A549 (cell line): Measurements from ENCODE around the gene ACVR1B. TPM values are rescaled to one million over a fixed set of nuclear protein-coding genes. Genes with fewer than 3 reads are reported as not detected.

Source experiments
- ATAC-seq, 2 experiments: fragments of 200-7000 bp in 1 of 2; fragments of >200 bp in 1 of 2; cut with Nextera tagmentation in 1 of 2; cut with Tn5 transposase in 1 of 2; 3 replicates each; pipeline versions ENCODE4 v1.8.0 to v1.9.1; 2018 to 2020; ENCODE audit warnings: mild to moderate bottlenecking in 1 of 2, moderate library complexity in 1 of 2
- CTCF ChIA-PET: fragments of 300-600 bp; sonication (Branson Sonifier 250); formaldehyde crosslinking; extraction: SDS; loops from one replicate; lab custom pipeline; 2021; ENCODE audit warnings: antibody characterized with exemption, inconsistent platforms; lab: Yijun Ruan, JAX
- POLR2A ChIA-PET: fragments of 350-600 bp; formaldehyde crosslinking; extraction: SDS; loops from one replicate; lab custom pipeline; 2021; ENCODE audit warnings: antibody characterized with exemption, inconsistent platforms; lab: Yijun Ruan, JAX
- DNase-seq, 2 experiments: peaks; one replicate each; pipeline versions ENCODE4 v3.0.0 to v3.0.0-alpha.2; 2011 to 2016; ENCODE audit warnings: low read depth in 1 of 2, low spot score in 1 of 2
- FAIRE-seq: peaks from 2 replicates; lab custom pipeline; 2011; peaks lifted over from hg19 to GRCh38; lab: Jason Lieb, UNC
- H3K27ac ChIP-seq, 2 experiments: fragments of >200 bp; sonication (Bioruptor Twin); formaldehyde crosslinking; 3 replicates each; pipeline ENCODE4 v1.5.1; 2016 to 2017
- H3K4me1 ChIP-seq: fragments of >200 bp; sonication (Bioruptor Twin); formaldehyde crosslinking; 3 replicates; pipeline ENCODE4 v1.6.1; 2016
- H3K4me2 ChIP-seq: fragments of >200 bp; sonication (Bioruptor Twin); formaldehyde crosslinking; 3 replicates; pipeline ENCODE4 v1.6.1; 2016
- H3K4me3 ChIP-seq: fragments of >200 bp; sonication (Bioruptor Twin); formaldehyde crosslinking; 3 replicates; pipeline ENCODE4 v1.5.1; 2016
- H3K9me3 ChIP-seq: fragments of >200 bp; sonication (Bioruptor Twin); formaldehyde crosslinking; 3 replicates; pipeline ENCODE4 v1.6.1; 2016
- ATOH8 ChIP-seq: fragments of 250-450 bp; sonication (Bioruptor Pico); IDR thresholded peaks from 2 replicates; pipeline ENCODE4 v1.5.0; 2020; ENCODE audit warnings: low read depth, mild to moderate bottlenecking, moderate library complexity
- E2F6 ChIP-seq: IDR thresholded peaks from 2 replicates; pipeline ENCODE4 v1.6.1; 2012; ENCODE audit warnings: low read depth, borderline replicate concordance
- EHMT2 ChIP-seq: fragments of 200-600 bp; sonication (generic); IDR thresholded peaks from 2 replicates; pipeline ENCODE4 v1.6.1; 2016; ENCODE audit warnings: antibody characterized with exemption, low read depth, mild to moderate bottlenecking, moderate library complexity
- FOSL2 ChIP-seq, 2 experiments: fragments of 450-650 bp in 1 of 2; fragments of >200 bp in 1 of 2; sonication (Bioruptor Twin) in 1 of 2; formaldehyde crosslinking; IDR thresholded peaks; 2 replicates each; pipeline versions ENCODE4 v1.5.0 to v1.6.1; 2016 to 2020; ENCODE audit warnings: mild to moderate bottlenecking in 1 of 2, moderate library complexity in 1 of 2
- FOXS1 ChIP-seq: fragments of 250-450 bp; sonication (Bioruptor Pico); IDR thresholded peaks from 2 replicates; pipeline ENCODE4 v1.5.0; 2020; ENCODE audit warnings: mild to moderate bottlenecking, moderate library complexity
- HDAC2 ChIP-seq: fragments of 200-600 bp; sonication (generic); IDR thresholded peaks from 2 replicates; pipeline ENCODE4 v1.6.1; 2016
- HOXA7 ChIP-seq: fragments of 250-450 bp; sonication (Bioruptor Pico); IDR thresholded peaks from 2 replicates; pipeline ENCODE4 v1.5.0; 2020; ENCODE audit warnings: mild to moderate bottlenecking, moderate library complexity
- JUN ChIP-seq, 2 experiments: fragments of >200 bp; sonication (Bioruptor Twin); formaldehyde crosslinking; IDR thresholded peaks; 2 replicates in 1 of 2; 3 replicates in 1 of 2; pipeline ENCODE4 v1.6.1; 2016 to 2017
- JUNB ChIP-seq: fragments of >200 bp; sonication (Bioruptor Twin); formaldehyde crosslinking; IDR thresholded peaks from 2 replicates; pipeline ENCODE4 v1.6.1; 2016
- KDM5A ChIP-seq: fragments of 200-600 bp; sonication (generic); IDR thresholded peaks from 2 replicates; pipeline ENCODE4 v1.6.1; 2016; ENCODE audit warnings: antibody characterized with exemption, mild to moderate bottlenecking
- NR3C1 ChIP-seq: fragments of >200 bp; sonication (Bioruptor Twin); formaldehyde crosslinking; IDR thresholded peaks from 3 replicates; pipeline ENCODE4 v1.6.1; 2017
- RARB ChIP-seq: fragments of 250-450 bp; sonication (Bioruptor Pico); IDR thresholded peaks from 2 replicates; pipeline ENCODE4 v1.8.0; 2021; ENCODE audit warnings: mild to moderate bottlenecking, moderate library complexity
- RCOR1 ChIP-seq: fragments of 150-350 bp; IDR thresholded peaks from 2 replicates; pipeline ENCODE4 v1.6.1; 2014; ENCODE audit warnings: antibody characterized with exemption, low read length, low read depth
- RFX5 ChIP-seq: fragments of 450-650 bp; IDR thresholded peaks from 2 replicates; pipeline ENCODE4 v1.7.1; 2014; ENCODE audit warnings: antibody characterized with exemption, mild to moderate bottlenecking, moderate library complexity
- SREBF2 ChIP-seq: fragments of 450-650 bp; IDR thresholded peaks from 2 replicates; pipeline ENCODE4 v1.6.1; 2014; ENCODE audit warnings: mild to moderate bottlenecking, moderate library complexity
- TFCP2L1 ChIP-seq: fragments of 250-450 bp; sonication (Bioruptor Pico); IDR thresholded peaks from 2 replicates; pipeline ENCODE4 v1.5.0; 2021; ENCODE audit warnings: mild to moderate bottlenecking
- ZC3H11A ChIP-seq: fragments of 450-650 bp; IDR thresholded peaks from 2 replicates; pipeline ENCODE4 v1.6.1; 2014; ENCODE audit warnings: antibody characterized with exemption, mild to moderate bottlenecking
- WGBS: methylation state at CpG from one replicate; pipeline ENCODE4 v1.1.6; 2017; ENCODE audit errors: missing lambda C conversion rate; 5-methylcytosine and 5-hydroxymethylcytosine counted together
- polyA plus RNA-seq, 4 experiments: library from polyadenylated mRNA; depleted of rRNA in 3 of 4; stranded (reverse); fragments of >200 nt; fragmentation: RNase III in 1 of 4; extraction: RNeasy Plus Mini Kit Qiagen cat#74134 plus additional on column Dnase treatment in 1 of 4; gene quantifications; 2 replicates in 3 of 4; 3 replicates in 1 of 4; pipeline ENCODE4 v1.2.3, GENCODE V29; 2011 to 2017
- TF ChIP-seq, protein P1 (sequence below): IDR thresholded peaks from 2 replicates; pipeline ENCODE4 v1.6.1; 2012
- TF ChIP-seq, protein P2 (sequence below): fragments of 450-650 bp; IDR thresholded peaks from 2 replicates; pipeline ENCODE4 v1.6.1; 2014; ENCODE audit warnings: antibody characterized with exemption

Gene ACVR1B
- polyA plus RNA-seq, 2 of the 4 experiments (the other 2 are of a cell fraction) = 15.2 to 18.4 TPM

DNA sequence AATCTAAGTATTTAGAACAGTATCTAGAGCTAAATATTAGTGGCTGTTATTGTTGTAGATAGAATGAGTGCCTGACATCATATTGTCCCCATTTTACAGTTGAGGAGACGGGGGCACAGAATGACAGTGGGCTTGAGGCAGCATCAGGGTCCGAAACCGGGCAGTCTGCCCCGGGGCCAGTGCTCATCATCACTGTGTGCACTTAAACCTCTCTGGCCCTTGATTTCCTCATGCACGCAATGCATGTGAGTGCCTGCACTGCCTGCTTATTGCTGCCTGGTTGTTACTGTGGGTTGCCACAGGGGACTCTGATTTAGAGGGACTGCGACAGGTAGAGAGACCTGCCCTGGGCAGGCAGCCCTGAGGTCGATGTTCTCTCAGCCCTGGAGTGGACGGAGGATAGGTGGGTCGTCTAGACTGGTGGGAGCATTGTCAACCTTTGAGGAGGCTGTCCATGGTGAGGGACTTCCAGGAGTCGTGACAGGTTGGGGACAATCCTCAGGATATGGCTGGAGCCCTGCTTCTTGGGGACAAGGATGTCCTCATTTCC, 34.4 kb upstream of the ACVR1B start (continued):
- TF ChIP-seq JUN (IDR thresholded peaks at IDR 0.05) (no peak), EHMT2 (no peak), RCOR1 (no peak)

GRCh38 chr12:51917746-51918453, 33.6 kb upstream of the ACVR1B start:
- no peak for ATAC-seq
- FAIRE-seq = no peak
- TF ChIP-seq HDAC2 = no peak
- no peak for TF ChIP-seq E2F6
- TF ChIP-seq, protein P1, sequence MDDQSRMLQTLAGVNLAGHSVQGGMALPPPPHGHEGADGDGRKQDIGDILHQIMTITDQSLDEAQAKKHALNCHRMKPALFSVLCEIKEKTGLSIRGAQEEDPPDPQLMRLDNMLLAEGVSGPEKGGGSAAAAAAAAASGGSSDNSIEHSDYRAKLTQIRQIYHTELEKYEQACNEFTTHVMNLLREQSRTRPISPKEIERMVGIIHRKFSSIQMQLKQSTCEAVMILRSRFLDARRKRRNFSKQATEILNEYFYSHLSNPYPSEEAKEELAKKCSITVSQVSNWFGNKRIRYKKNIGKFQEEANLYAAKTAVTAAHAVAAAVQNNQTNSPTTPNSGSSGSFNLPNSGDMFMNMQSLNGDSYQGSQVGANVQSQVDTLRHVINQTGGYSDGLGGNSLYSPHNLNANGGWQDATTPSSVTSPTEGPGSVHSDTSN = no peak
- TF ChIP-seq RARB = no peak
- no peak for TF ChIP-seq ZC3H11A
- TF ChIP-seq ATOH8 = no peak
- TF ChIP-seq, protein P2, sequence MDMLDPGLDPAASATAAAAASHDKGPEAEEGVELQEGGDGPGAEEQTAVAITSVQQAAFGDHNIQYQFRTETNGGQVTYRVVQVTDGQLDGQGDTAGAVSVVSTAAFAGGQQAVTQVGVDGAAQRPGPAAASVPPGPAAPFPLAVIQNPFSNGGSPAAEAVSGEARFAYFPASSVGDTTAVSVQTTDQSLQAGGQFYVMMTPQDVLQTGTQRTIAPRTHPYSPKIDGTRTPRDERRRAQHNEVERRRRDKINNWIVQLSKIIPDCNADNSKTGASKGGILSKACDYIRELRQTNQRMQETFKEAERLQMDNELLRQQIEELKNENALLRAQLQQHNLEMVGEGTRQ = no peak
- TF ChIP-seq FOXS1 (CRISPR knock-in tag) = no peak
- no peak for TF ChIP-seq RFX5
- TF ChIP-seq FOSL2 (IDR thresholded peaks at IDR 0.05) = no peak
- no peak for TF ChIP-seq FOSL2 (CRISPR knock-in tag; IDR thresholded peaks at IDR 0.05)
- TF ChIP-seq TFCP2L1 (CRISPR knock-in tag) = no peak
- no peak for TF ChIP-seq SREBF2
- Histone ChIP-seq H3K9me3 (no peaks in the 10 kb centered on the region), H3K4me1 (peaks cover 4% of the 10 kb centered on the region; the same call in 2 of the 3 replicates), H3K27ac (no peak overlapping the region), H3K4me3 (no peak overlapping the region), H3K4me2 (no peak overlapping the region)
- ChIA-PET POLR2A (no interaction called here), CTCF (interaction anchor here (0.7 to 1.3 kb wide), 7 partner anchors 9 to 107 kb away, joined by 3 to 5 read pairs (median 3); partner anchors contain the start of gene ACVRL1)
- no peak for DNase-seq
- 94% methylated on average over 16 of the region's 16 CpGs for whole genome bisulfite sequencing

DNA sequence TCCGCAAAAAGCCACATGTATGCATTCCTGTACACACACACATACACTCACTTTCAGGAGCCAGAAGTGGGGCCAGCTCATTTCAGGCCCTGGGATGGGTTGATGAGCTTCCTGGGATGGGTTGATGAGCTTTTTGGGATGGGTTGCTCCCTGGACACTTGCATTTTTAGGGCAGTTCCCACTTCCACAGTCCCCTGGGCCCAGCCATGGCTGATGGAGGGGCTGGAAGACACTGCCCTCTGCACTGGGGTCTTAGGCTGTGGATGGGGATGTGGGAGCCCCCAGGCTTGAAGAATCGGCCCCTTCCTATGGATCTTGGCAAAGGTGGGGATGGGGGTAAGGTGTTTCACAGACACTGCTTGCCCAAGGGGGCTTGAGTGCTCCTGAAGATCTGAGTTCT, 31.5 kb upstream of the ACVR1B start:
- Histone ChIP-seq H3K4me3 (no peak overlapping the region), H3K27ac (no peak overlapping the region), H3K4me2 (no peak overlapping the region), H3K4me1 (peaks cover 7% of the 10 kb centered on the region; the same call in 2 of the 3 replicates), H3K9me3 (no peaks in the 10 kb centered on the region)
- POLR2A ChIA-PET = no interaction called here
- CTCF ChIA-PET = interaction anchor here (1.0 to 5.2 kb wide), 2 partner anchors 30 to 102 kb away, joined by 3 to 34 read pairs; partner anchors contain the start of gene ANKRD33
- TF ChIP-seq NR3C1 = no peak
- TF ChIP-seq RARB = no peak
- no peak for TF ChIP-seq HOXA7 (CRISPR knock-in tag)
- TF ChIP-seq JUNB = no peak
- no peak for TF ChIP-seq KDM5A
- 47% methylated on average over 2 of the region's 2 CpGs for WGBS
- FAIRE-seq (no peak), ATAC-seq (no peak), DNase-seq (no peak)
